SK-N-MC (cell line): Measurements from ENCODE around the gene MALRD1.

ENCODE experiments used
- DNase-seq: peaks from one replicate; pipeline ENCODE4 v3.0.0-alpha.2; 2011; ENCODE audit warnings: low read depth, low spot score
- H3K27ac ChIP-seq: fragments of 200-600 bp; sonication (generic); 2 replicates; pipeline ENCODE4 v1.5.1; 2016; ENCODE audit warnings: mixed run types
- H3K36me3 ChIP-seq: fragments of 200-600 bp; sonication (generic); 2 replicates; pipeline ENCODE4 v1.6.1; 2017; ENCODE audit warnings: antibody characterized with exemption, low read length, mixed read lengths; ENCODE audit not compliant: insufficient read depth
- H3K4me3 ChIP-seq: fragments of 200-600 bp; sonication (generic); 2 replicates; pipeline ENCODE4 v1.5.1; 2016
- H3K9ac ChIP-seq: fragments of 200-600 bp; sonication (generic); 2 replicates; pipeline ENCODE4 v1.8.0; 2017; ENCODE audit warnings: mixed run types, mixed read lengths; ENCODE audit not compliant: insufficient read length
- H3K9me3 ChIP-seq: fragments of 200-600 bp; sonication (generic); 2 replicates; pipeline ENCODE4 v1.6.1; 2017; ENCODE audit warnings: low read depth, mild to moderate bottlenecking, antibody characterized with exemption, low read length, moderate library complexity, mixed read lengths
- EZH2 ChIP-seq: fragments of 200-600 bp; sonication (generic); IDR thresholded peaks from one replicate; pipeline ENCODE4 v1.6.1; 2017; ENCODE audit warnings: antibody characterized with exemption
- FOXP2 ChIP-seq: optimal IDR thresholded peaks from 2 replicates; pipeline ENCODE3; 2011; ENCODE audit warnings: mild to moderate bottlenecking, moderate library complexity; ENCODE audit not compliant: insufficient read depth; ENCODE audit errors: extremely low read length, control extremely low read depth
- POLR2AphosphoS5 ChIP-seq: IDR thresholded peaks from 2 replicates; pipeline ENCODE4 v1.6.1; 2012; ENCODE audit warnings: mild to moderate bottlenecking, low read depth, low read length, borderline replicate concordance

MALRD1 gene

DNA sequence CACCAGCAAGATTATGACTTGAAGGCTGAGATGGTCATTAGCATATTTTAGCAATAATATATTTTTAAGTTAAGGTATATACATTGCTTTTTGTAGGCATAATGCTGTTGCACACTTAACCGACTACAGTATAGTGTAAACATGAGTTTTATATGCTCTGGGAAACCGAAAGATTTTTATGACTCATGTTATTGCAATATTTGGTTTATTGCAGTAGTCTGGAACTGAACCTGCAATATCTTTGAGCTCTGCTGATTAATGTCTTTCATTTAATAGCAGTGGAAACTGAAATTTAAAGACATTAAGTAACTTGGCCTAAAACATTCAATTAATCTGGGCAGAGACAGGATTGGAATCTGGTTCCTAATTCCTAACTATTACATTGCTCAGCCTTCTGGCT is 500.9 kb downstream of the MALRD1 start:
- no peak overlapping the region for H3K4me3 ChIP-seq
- no peak for DNase-seq
- H3K36me3 ChIP-seq: no peaks in the 10 kb centered on the region
- H3K27ac ChIP-seq: no peak overlapping the region
- H3K9ac ChIP-seq: no peak overlapping the region
- TF ChIP-seq POLR2AphosphoS5: no peak
- no peaks in the 10 kb centered on the region for H3K9me3 ChIP-seq

DNA sequence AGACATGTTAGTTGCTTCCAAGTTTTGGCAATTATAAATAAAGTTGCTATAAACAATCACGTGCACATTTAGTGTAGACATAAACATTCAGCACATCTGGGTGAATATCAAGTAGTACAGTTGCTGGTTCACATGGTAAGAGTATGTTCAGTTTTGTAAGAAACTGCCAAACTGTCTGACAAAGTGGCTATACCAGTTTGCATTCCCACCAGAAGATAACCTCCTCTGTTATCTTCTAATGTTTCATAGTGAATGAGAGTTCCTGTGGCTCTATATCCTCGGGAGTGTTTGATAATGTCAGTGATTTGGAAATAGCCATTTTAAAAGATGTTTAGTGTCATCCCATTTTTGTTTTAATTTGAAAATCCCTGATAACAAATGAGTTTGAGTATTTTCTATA is 508.1 kb downstream of the MALRD1 start:
- H3K9ac ChIP-seq: no peak overlapping the region
- no peak overlapping the region for H3K27ac ChIP-seq
- H3K9me3 ChIP-seq: no peaks in the 10 kb centered on the region
- TF ChIP-seq POLR2AphosphoS5 (no peak), FOXP2 (no peak)
- no peak for DNase-seq
- H3K4me3 ChIP-seq: no peak overlapping the region
- no peaks in the 10 kb centered on the region for H3K36me3 ChIP-seq

- TF ChIP-seq EZH2: no peak
- no peak for TF ChIP-seq POLR2AphosphoS5
- no peak for TF ChIP-seq FOXP2
- Histone ChIP-seq H3K9me3 (no peaks in the 10 kb centered on the region), H3K9ac (no peak overlapping the region), H3K27ac (peak overlapping the region; percentile 7; the same call in 1 of the 2 replicates), H3K4me3 (no peak overlapping the region), H3K36me3 (no peaks in the 10 kb centered on the region)
- DNase-seq: no peak
Observed at GRCh38 chr10:19561181-19561580, 512.6 kb downstream of the MALRD1 start.

DNA sequence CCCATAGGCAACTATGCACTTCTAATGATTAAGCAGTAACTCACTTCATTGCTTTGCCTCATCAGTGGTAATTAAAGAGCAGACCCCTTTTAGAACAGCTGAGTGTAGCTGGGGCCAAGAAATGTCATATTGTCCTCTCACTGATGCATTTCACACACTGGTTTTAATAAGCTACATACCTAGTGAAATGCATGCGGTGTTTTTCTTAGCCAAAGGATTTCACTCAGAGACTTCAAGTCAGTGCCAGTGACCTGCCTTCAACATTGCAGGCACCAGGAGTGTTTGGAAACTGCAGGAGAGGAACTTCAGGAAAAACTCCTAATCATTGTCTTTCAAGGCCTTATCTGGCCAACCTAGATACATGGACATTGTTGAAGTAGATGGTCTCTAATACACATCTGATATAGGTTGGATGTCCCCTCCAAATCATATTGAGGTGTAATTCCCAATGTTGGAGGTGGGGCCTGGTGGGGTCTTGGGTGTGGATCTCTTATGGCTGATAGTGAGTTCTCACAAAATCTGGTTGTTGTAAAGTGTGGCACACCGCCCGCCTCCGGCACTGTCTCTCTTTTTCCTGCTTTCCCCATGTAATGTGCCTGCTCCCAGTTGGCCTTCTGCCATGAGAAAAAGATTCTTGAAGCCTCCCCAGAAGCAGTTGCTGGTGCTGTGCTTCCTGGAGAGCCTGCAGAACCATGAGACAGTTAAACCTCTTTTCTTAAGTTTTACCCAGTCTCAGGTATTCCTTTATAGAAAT is 515.0 kb downstream of the MALRD1 start:
- no peak overlapping the region for H3K4me3 ChIP-seq
- DNase-seq: no peak
- H3K27ac ChIP-seq: no peak overlapping the region
- H3K9ac ChIP-seq: no peak overlapping the region
- no peaks in the 10 kb centered on the region for H3K36me3 ChIP-seq
- H3K9me3 ChIP-seq: no peaks in the 10 kb centered on the region
- TF ChIP-seq POLR2AphosphoS5: no peak

- Histone ChIP-seq H3K27ac (peak overlapping the region; percentile 59), H3K36me3 (no peaks in the 10 kb centered on the region), H3K4me3 (no peak overlapping the region), H3K9me3 (no peaks in the 10 kb centered on the region), H3K9ac (peak overlapping the region; percentile 37)
- DNase-seq: no peak
- TF ChIP-seq EZH2 (no peak), POLR2AphosphoS5 (no peak), FOXP2 (no peak)
Observed at GRCh38 chr10:19570120-19570519, 521.5 kb downstream of the MALRD1 start.

GRCh38 chr10:19570991-19571390 is 522.4 kb downstream of the MALRD1 start:
- TF ChIP-seq FOXP2 (no peak), POLR2AphosphoS5 (no peak), EZH2 (no peak)

GRCh38 chr10:19572056-19572455 is 523.5 kb downstream of the MALRD1 start:
- H3K27ac ChIP-seq: no peak overlapping the region
- DNase-seq: no peak
- H3K9ac ChIP-seq: no peak overlapping the region
- TF ChIP-seq FOXP2: no peak
- TF ChIP-seq POLR2AphosphoS5: no peak
- no peak overlapping the region for H3K4me3 ChIP-seq
- H3K36me3 ChIP-seq: no peaks in the 10 kb centered on the region
- H3K9me3 ChIP-seq: no peaks in the 10 kb centered on the region

More at GRCh38 chr10:19570991-19571390, 522.4 kb downstream of the MALRD1 start:
- H3K9ac ChIP-seq: no peak overlapping the region
- no peaks in the 10 kb centered on the region for H3K36me3 ChIP-seq
- no peaks in the 10 kb centered on the region for H3K9me3 ChIP-seq
- DNase-seq: no peak
- H3K27ac ChIP-seq: peak overlapping the region; percentile 46; the same call in 1 of the 2 replicates
- no peak overlapping the region for H3K4me3 ChIP-seq

DNA sequence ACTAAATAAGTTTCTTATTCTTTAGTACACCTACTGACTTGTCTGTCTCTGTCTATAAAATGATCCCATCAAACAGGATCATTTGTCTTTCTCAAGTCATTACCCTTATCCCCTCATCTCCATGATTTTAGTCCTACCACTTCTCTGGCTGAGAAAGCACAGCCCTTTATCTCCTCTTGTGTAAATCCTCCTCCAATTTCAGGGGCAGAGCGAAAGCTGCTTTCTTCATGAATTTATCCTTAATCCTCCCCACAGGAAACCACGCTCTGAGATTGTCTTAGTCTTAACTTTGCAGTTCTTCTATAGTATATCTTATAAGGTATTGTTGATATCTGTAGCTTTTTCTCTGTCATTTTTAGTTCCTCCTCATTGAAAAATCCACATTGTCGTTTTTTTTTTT is 528.0 kb downstream of the MALRD1 start:
- H3K4me3 ChIP-seq: no peak overlapping the region
- H3K27ac ChIP-seq: no peak overlapping the region
- H3K36me3 ChIP-seq: no peaks in the 10 kb centered on the region
- H3K9me3 ChIP-seq: no peaks in the 10 kb centered on the region
- no peak for TF ChIP-seq POLR2AphosphoS5
- DNase-seq: no peak
- no peak overlapping the region for H3K9ac ChIP-seq

GRCh38 chr10:19577381-19577780 is 528.8 kb downstream of the MALRD1 start:
- no peak overlapping the region for H3K4me3 ChIP-seq
- H3K9ac ChIP-seq: no peak overlapping the region
- DNase-seq: no peak
- no peaks in the 10 kb centered on the region for H3K9me3 ChIP-seq
- H3K36me3 ChIP-seq: no peaks in the 10 kb centered on the region
- H3K27ac ChIP-seq: no peak overlapping the region
- TF ChIP-seq EZH2: no peak
- no peak for TF ChIP-seq POLR2AphosphoS5
- TF ChIP-seq FOXP2: no peak

- Histone ChIP-seq H3K4me3 (no peak overlapping the region), H3K36me3 (no peaks in the 10 kb centered on the region), H3K9ac (no peak overlapping the region), H3K27ac (no peak overlapping the region), H3K9me3 (no peaks in the 10 kb centered on the region)
- TF ChIP-seq POLR2AphosphoS5 (no peak), FOXP2 (no peak), EZH2 (no peak)
- no peak for DNase-seq
Observed at GRCh38 chr10:19577807-19578206, 529.2 kb downstream of the MALRD1 start.
